ENCODE results near the gene IGF2BP2.
"Not testable (repeated sequence)": the region's sequence is repeated elsewhere in the genome, so short reads cannot be mapped to it uniquely, and the experiment has no call there.

The IGF2BP2 gene

DNA sequence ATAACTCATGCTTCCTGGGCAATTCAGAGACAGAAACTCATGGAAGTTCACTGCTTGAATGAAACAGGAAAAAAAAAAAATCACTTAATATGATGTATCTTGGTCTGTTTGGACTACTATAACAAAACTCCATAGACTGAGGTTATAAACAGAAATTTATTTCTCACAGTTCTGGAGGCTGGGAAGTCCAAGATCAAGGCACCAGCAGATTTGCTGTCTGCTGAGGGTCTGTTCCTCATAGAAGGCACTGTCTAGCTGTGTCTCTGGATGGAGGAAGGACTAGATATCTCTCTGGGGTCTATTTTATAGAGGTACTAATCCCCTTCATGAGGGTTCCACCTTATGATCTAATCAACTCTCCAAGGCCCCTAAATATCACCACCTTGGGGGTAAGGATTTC, 119.3 kb downstream of the IGF2BP2 start:
- in situ Hi-C loops (cut with MboI; ENCODE audit: low pct_unique_long_range_greater_than_20kb, low sequenced_read_pairs, unreplicated experiment), result no loop called here
- no peak for TF ChIP-seq CTCF (IDR thresholded peaks at IDR 0.05; ENCODE audit: extremely low read depth, insufficient read depth, missing control alignments)
- DNase-seq (ENCODE audit: low spot score), result no peak

DNA sequence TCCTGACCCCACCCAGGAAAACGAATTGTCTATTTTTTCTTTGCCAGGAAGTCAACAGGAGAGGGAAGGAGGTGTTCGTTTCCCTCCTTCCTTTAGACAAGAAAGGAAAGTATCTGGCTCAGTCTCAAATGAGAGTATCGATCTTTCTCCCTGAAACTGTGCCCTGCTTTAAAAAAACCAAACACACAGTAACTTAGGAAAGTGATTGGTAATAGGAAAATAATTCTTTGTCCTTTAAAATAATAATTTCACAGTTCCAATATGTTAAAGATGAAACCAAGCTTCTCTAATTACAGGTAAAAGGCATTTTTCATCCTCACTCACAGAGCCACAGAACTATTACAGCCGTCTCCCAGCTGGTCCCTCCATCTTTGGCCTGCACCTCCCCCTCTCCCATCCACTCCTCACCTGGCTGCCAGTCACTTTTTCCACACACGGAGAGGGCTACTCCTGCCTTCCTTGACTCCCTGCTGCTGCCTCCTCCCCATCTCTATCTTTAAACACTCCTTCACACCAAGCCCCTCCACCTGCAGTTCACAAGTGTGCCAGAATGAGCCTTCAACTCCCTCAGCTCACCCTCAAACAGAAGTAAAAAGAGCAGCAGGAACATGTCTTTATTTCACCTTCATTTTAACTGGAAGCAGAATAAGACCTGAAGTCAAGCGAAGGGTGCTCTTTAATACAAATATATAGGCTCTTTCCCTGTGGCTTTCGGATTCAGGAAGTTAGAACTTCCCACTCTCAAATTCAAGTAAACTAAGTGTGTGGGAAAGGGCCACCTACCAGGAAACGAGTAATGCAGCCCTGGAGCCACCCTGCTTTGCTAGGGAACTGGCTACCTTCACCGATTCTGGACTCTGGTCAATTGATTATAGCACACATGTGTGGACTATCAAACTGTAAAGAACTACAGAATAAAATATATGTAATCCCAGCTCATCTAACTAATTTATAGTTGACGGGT, 122.3 kb downstream of the IGF2BP2 start:
- in situ Hi-C loops (cut with MboI; ENCODE audit: low pct_unique_long_range_greater_than_20kb, low sequenced_read_pairs, unreplicated experiment), result no loop called here
- DNase-seq (ENCODE audit: low spot score), result no peak
- no peak for TF ChIP-seq CTCF (IDR thresholded peaks at IDR 0.05; ENCODE audit: extremely low read depth, insufficient read depth, missing control alignments)

DNA sequence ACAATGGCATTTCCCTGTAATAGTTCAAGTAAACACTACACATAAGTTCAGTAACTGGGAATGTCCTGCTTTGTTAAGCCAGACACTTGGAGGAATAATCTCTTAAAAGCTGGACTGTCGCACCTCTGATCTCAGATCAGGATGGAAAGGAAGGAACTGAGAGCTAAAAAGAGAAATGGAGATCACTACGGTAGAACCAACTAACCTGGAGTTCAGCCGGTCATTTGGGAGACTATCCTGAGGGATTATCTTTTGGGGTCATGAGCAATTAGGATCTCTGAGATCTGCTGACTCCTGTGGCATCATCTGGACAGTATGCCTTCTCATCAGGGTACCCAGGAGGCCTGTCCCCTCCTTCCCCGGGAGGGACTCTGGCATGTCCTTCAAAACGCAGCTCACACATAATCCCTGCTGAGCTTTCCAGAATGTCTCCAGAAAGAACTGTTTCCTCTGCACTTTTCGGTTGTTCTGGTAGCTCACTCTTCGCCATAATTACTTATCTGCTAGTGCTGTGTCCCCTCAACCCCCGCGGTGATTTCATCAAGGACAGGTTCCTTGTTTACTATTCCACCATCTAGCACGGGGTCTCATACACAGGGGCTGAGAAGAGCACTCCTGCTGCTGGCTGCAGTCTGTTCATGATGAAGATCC, 123.1 kb downstream of the IGF2BP2 start:
- DNase-seq (ENCODE audit: low spot score), result no peak
- in situ Hi-C loops (cut with MboI; ENCODE audit: low pct_unique_long_range_greater_than_20kb, low sequenced_read_pairs, unreplicated experiment), result no loop called here
- TF ChIP-seq CTCF (IDR thresholded peaks at IDR 0.05; ENCODE audit: extremely low read depth, insufficient read depth, missing control alignments), result no peak

- in situ Hi-C loops (cut with MboI; ENCODE audit: low pct_unique_long_range_greater_than_20kb, low sequenced_read_pairs, unreplicated experiment), result no loop called here
- TF ChIP-seq CTCF (IDR thresholded peaks at IDR 0.05; ENCODE audit: extremely low read depth, insufficient read depth, missing control alignments), result no peak
- DNase-seq (ENCODE audit: low spot score), result no peak
Observed at GRCh38 chr3:185699927-185700326, 124.9 kb downstream of the IGF2BP2 start.

DNA sequence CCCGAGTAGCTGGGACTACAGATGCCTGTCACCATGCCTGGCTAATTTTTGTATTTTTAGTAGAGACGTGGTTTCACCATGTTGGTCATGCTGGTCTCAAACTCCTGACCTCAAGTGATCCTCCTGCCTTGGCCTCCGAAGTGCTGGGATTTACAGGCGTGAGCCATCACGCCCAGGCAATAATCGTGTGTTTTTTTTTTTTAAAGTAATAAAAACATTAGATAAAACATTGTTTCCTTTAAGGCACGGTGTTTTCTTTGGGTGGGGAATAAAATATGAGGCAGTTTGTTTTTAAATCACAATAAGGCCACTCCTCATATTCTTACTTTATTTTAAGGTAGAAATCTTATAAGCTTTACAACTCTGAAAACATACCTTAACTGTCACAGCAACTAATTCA, 127.6 kb downstream of the IGF2BP2 start:
- in situ Hi-C loops (cut with MboI; ENCODE audit: low pct_unique_long_range_greater_than_20kb, low sequenced_read_pairs, unreplicated experiment), result not testable (repeated sequence)

GRCh38 chr3:185696039-185696438, 128.8 kb downstream of the IGF2BP2 start:
- in situ Hi-C loops (cut with MboI; ENCODE audit: low pct_unique_long_range_greater_than_20kb, low sequenced_read_pairs, unreplicated experiment), result no loop called here
- no peak for DNase-seq (ENCODE audit: low spot score)
- no peak for TF ChIP-seq CTCF (IDR thresholded peaks at IDR 0.05; ENCODE audit: extremely low read depth, insufficient read depth, missing control alignments)

More for the DNA sequence above, 127.6 kb downstream of the IGF2BP2 start:
- not testable (repeated sequence) for DNase-seq (ENCODE audit: low spot score)

All from GM13977 (cell line).